Activated T-cell treated with anti-CD3 and anti-CD28 coated beads for 48 hours (primary cell): ENCODE results near the gene ACAN.

Source experiments
- DNase-seq: peaks from one replicate; pipeline ENCODE4 v3.0.0-alpha.2; 2020; ENCODE audit warnings: low read depth

The ACAN gene

GRCh38 chr15:88843334-88843733 lies 40.1 kb downstream of the ACAN start:
- DNase-seq: no peak

DNA sequence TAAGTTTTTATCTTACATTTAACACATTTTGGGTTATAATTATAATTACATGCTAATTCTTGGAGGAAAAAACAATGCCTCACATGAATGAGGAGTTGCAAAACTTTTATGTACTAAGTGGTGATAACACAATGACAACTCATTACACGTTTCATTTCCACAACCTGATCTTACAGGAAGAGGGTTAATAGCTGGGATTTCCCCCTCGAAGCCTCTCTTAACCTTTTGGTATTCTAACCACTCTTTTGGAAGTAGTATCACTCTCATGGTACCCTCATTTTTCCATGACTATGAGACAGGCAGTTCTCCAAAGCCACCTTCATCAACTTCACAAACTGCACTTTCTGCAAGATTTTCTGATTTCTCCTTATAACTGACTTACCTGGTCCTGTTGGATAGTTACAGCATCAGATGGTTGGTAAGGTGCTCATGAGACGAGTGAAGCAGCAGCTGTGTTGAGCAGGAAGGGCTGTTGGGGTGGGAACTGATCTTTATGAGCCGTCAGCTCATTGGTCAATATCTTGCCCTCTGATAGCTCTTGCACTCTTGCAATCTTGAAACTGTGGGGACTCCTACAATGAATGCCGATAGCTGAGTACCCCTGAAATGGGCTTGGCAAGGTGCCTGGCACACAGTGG lies 41.6 kb downstream of the ACAN start:
- DNase-seq: no peak

GRCh38 chr15:88845616-88846015 lies 42.4 kb downstream of the ACAN start:
- no peak for DNase-seq

GRCh38 chr15:88847144-88847543 lies 43.9 kb downstream of the ACAN start:
- no peak for DNase-seq

DNA sequence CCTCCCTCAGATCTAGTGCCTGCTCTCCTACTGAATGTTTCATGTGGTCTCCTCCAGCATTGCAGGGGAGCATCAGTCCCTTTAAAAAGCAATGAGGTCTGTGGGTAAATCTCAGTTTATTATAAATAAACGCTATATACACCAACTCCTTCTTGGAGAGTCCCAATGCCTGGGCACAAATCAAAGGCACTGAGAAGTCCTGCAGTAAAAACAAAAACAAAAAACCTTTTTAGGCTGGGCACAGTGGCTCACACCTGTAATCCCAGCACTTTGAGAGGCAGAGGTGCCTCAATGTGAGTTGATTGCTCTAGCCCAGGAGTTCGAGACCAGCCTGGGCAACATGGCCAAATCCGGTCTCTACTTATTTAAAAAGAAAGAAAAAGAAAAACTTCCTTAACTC lies 45.0 kb downstream of the ACAN start:
- no peak for DNase-seq

GRCh38 chr15:88849376-88850072 lies 46.3 kb downstream of the ACAN start:
- no peak for DNase-seq

DNA sequence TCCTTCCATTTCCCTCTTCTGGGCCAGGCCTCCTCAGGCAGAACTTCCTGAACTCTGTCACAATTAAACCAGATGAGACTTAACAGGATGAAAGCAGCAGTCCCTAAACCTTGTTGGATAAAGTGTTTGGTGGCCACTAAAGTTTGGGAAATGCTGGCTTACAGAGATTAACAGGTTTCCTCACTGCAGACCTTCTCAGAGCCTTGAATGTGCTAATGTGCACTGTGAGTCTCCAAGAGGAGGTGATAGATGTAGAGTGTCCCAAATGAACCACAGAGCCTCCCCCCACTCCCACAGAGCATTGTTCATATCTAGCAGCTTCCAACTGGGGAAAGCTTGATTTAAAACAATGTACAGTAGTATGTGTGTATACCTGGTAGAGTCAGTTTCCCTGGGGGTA lies 49.2 kb downstream of the ACAN start:
- DNase-seq: no peak

GRCh38 chr15:88858934-88859333 lies 55.7 kb downstream of the ACAN start:
- no peak for DNase-seq

DNA sequence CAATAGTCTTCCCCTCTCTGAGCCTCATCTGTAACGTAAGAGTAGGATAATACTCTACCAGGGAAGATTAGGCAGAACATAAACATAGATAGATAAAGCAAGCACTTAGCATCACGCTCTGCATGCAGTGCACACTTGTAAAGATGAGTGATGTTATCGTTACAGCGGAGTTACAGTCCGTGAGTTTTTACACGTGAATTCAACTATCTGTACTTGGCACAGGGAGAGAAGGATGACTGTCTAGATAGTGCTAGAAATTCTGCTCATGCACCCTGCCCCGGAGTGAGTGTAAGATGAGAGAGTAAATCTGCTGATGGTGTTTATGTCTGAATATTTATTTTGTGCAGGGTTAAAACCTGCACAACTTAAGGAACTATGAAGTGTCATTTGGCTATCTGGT lies 56.3 kb downstream of the ACAN start:
- DNase-seq: no peak

DNA sequence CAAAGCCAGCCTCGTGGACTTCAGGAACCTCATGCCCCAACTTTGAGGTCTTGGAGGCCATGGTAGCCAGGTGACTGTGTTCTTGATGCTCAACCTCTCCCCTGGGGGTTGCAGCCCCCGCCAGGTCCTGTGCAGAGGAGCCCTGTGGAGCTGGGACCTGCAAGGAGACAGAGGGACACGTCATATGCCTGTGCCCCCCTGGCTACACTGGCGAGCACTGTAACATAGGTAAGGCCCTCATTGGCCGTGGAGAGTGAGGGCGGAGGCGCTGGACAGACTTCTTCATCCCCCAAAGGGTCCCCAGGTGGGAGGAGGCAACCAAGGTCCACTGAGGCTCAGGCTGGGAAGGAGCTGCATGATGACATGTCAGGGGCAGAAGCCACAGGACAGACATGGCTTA lies 57.0 kb downstream of the ACAN start:
- no peak for DNase-seq

GRCh38 chr15:88863412-88863811 lies 60.2 kb downstream of the ACAN start:
- no peak for DNase-seq

DNA sequence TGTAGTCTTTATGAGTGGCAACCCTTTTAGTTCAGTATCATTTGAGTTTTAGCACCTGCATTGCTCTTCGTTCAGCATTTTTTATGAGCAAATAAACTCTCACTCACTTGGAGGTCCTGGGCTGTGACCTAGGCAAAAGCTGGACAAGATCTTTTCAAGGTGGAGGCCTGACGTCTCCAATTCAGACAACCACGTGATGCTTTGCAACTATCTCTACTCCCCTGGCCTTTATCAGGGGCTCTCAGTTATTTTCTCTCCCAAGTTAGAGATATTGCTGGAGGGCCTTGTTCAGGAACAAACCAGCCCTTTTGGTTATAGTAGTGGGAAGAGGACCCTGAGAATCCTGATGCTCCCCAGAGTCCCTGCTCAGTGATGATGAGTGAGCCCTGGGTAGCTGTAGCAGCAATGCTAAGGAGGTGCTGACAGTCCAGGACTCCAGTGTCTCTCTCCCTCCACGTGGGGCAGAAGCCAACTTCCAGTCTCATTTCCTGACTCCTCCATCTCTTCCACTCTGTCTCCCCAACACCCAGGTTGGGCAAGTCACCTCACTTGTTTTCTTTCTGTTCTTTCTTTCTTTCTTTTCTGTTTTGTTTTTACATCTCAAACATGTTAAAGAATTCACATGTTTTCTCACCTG lies 61.7 kb downstream of the ACAN start:
- DNase-seq: no peak

- no peak for DNase-seq
Measured at GRCh38 chr15:88865498-88866099, 62.4 kb downstream of the ACAN start.

DNA sequence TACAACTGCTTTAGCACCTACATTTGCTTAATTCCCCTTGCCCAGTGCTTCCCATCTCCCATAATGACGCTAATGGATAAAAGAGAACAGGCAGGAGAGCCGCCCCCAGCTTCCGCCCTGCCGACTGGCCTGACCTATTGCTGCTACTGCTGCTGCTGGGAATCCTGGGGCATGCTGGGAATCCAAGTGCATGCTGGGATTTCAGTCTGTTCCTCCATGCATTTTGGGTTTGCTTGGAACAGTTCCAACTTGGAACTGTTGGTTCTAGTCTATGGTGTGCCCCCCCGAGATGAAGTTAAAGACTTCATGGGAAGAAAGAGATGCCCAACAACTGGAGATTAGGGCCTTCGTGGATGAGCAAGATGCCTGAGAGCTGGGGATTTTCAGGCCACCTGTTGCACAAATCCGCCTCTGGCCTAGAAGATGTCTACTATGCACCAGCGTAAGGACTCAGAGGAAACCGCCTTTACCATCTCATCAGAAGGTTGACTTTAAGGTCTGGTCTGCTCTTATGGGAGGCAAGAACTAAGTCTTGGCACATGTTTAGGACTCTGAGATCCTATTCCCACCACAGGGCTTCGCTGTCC lies 63.2 kb downstream of the ACAN start:
- DNase-seq: no peak

DNA sequence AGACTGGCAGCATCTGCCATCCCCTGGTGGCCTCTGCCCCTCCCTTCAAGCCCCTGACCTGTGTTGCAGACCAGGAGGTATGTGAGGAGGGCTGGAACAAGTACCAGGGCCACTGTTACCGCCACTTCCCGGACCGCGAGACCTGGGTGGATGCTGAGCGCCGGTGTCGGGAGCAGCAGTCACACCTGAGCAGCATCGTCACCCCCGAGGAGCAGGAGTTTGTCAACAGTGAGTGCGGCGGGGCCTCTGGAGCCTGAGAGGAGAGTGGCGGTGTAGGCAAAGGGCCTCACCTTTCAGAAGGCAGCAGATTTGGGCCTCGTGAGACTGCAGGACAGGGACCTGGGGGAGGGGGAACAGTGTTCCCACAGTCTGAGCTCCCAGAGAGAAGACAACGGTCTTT lies 68.1 kb downstream of the ACAN start:
- no peak for DNase-seq

DNA sequence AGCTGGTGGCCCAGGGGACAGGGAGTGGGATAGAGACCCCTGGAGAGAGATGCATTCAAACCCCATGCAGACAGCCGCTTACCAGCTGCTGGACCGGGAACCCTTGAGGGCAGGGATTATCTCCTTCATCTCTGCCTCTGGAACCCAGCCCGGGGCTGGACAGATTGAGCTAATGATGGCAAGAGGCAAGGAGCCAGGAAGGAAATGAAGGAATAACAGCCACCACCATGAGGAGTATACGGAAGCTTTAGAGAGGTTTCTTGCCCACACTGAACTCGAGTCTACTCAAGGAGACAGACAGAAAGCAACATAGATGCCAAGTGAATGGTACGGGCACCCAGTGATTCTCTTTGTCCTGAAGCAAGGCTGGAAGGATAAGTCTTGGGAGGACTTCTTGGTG lies 68.9 kb downstream of the ACAN start:
- no peak for DNase-seq

- DNase-seq: no peak
Measured at GRCh38 chr15:88872706-88873105, 69.5 kb downstream of the ACAN start.

DNA sequence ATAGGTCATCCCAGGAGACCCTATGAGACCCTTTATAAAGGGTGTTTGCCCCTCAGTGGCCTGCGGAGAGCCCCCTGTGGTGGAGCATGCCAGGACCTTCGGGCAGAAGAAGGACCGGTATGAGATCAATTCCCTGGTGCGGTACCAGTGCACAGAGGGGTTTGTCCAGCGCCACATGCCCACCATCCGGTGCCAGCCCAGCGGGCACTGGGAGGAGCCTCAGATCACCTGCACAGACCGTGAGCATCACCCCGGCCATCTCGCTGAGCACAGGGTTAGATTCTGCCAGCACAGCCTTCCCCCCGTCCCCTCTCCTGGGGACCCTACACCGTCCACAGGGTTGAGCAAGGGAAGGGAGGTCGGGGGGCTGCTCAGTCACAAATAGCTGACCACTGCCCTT lies 70.5 kb downstream of the ACAN start:
- DNase-seq: no peak

DNA sequence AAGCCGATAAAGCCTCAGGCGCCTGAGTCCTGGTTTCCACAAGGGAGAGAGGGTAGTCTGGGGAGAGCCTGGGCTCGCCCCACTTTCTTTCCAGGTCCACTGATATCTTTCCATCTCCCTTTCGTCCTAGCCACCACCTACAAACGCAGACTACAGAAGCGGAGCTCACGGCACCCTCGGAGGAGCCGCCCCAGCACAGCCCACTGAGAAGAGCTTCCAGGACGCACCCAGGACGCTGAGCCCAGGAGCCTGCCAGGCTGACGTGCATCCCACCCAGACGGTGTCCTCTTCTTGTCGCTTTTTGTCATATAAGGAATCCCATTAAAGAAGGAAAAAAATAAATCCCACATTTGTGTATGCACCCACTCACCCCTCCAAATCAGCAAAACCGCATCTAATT lies 71.0 kb downstream of the ACAN start:
- no peak for DNase-seq

DNA sequence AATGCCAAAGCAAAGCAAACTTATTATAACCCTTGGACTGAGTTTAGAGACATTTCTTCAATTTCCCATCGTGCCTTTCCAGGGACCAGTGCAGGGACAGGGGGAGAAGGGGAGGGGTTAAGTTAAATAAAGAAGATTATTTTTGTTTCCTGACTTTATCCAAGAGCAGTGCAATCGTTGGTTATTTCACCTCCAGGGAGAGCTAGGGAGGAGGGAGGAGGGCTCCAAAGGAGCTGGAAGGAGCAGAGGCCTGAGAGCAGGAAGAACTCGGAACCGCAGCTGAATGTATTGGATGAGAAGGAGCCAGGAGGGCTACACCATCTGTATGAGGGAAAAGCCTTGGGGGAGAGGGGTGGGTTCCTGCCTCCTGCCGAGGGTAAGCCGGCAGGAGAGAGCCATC lies 71.4 kb downstream of the ACAN start:
- DNase-seq: no peak

- DNase-seq: no peak
Measured at GRCh38 chr15:88876573-88876972, 73.3 kb downstream of the ACAN start.

DNA sequence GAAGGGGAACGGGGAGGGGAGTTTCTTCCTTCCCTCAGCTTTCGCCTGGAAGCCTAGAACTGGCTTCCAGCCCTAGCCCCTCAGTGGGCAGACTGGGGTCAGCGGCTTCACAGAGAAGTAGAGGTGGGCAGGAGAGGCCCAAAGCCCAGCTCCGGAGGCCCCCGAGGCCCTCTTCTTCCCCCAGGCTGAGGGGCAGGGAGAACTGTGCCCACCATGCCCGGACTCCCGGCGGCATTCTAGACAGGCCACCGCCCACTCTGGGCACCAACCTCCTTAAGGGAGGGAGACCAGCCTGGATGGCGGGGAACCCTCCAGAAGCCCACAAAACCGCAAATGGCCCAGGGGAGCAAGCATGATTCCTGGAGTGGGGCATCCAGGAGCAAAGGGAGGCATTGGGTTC lies 74.2 kb downstream of the ACAN start:
- DNase-seq: no peak

DNA sequence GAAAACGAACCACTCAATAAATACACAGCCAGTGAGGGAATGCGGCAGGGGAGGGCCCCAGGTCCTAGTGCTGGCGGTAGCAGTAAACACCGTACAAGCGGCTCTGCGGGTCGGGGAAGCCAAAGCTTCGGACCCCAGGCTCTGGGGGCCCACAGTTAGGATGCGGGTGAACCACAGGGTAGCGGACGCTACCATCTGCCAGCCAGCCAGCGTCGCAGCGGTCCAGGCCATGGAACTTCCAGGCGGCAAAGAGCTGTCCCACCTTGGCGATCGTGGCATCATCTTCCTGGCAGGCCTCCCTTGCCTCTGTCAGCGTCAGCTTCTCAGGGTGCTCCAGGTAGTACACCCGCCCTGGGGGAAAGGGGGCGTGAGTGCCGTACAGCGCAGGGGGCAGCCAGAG lies 74.7 kb downstream of the ACAN start:
- DNase-seq: no peak
